A673 (cell line): ENCODE measurements around the gene SCN3A. TPM values are rescaled to one million over a fixed set of nuclear protein-coding genes. Genes with fewer than 3 reads are reported as not detected.

Experiments used
- BruUV-seq: library from RNA; stranded (reverse); fragments of 400-500 nt; replicated peaks from 2 replicates; lab custom pipeline; 2021; lab: Mats Ljungman, UMichigan
- CTCF ChIA-PET: fragments of 300-600 bp; sonication (Branson Sonifier 250); formaldehyde crosslinking; loops from one replicate; lab custom pipeline; 2022; ENCODE audit warnings: antibody characterized with exemption; lab: Charles Lee
- POLR2A ChIA-PET: fragments of 300-600 bp; sonication (Branson Sonifier 250); formaldehyde crosslinking; loops from one replicate; lab custom pipeline; 2022; ENCODE audit warnings: antibody characterized with exemption; ENCODE audit not compliant: low non-redundant PET; lab: Charles Lee
- DNase-seq: peaks from one replicate; pipeline ENCODE4 v3.0.0-alpha.2; 2015; ENCODE audit warnings: low spot score
- H3K27ac ChIP-seq: fragments of 200-600 bp; sonication (generic); 2 replicates; pipeline ENCODE4 v1.5.1; 2016; ENCODE audit warnings: mixed run types, low read depth, mild to moderate bottlenecking, mixed read lengths, antibody characterized with exemption, low read length; ENCODE audit not compliant: poor library complexity, severe bottlenecking
- H3K27me3 ChIP-seq: fragments of 200-600 bp; sonication (generic); replicated peaks from 2 replicates; pipeline ENCODE4 v1.6.1; 2017; ENCODE audit warnings: mixed run types, low read depth, mild to moderate bottlenecking, mixed read lengths, antibody characterized with exemption, low read length; ENCODE audit not compliant: insufficient read depth, poor library complexity
- H3K36me3 ChIP-seq: fragments of 200-600 bp; sonication (generic); 2 replicates; pipeline ENCODE4 v1.6.1; 2016; ENCODE audit warnings: mixed run types, mild to moderate bottlenecking, mixed read lengths, antibody characterized with exemption, low read length; ENCODE audit not compliant: insufficient read depth, poor library complexity, severe bottlenecking
- H3K4me1 ChIP-seq: fragments of 200-600 bp; sonication (generic); 2 replicates; pipeline ENCODE4 v1.6.1; 2017; ENCODE audit warnings: mixed run types, mild to moderate bottlenecking, mixed read lengths, antibody characterized with exemption, low read length; ENCODE audit not compliant: insufficient read depth, poor library complexity, severe bottlenecking
- H3K4me3 ChIP-seq: fragments of 200-600 bp; sonication (generic); 2 replicates; pipeline ENCODE4 v1.5.1; 2016; ENCODE audit warnings: low read depth, mixed run types, mild to moderate bottlenecking, mixed read lengths, low read length; ENCODE audit not compliant: poor library complexity, severe bottlenecking
- H3K9me3 ChIP-seq: fragments of 200-600 bp; sonication (generic); 2 replicates; pipeline ENCODE4 v1.6.1; 2016; ENCODE audit warnings: mixed run types, low read depth, mild to moderate bottlenecking, mixed read lengths, antibody characterized with exemption, low read length; ENCODE audit not compliant: poor library complexity, severe bottlenecking
- CTCF ChIP-seq: fragments of 300-800, 200-600 bp; sonication (generic); conservative IDR thresholded peaks from 2 replicates; pipeline ENCODE4 v1.5.1; 2017; ENCODE audit warnings: low read depth, mild to moderate bottlenecking, antibody characterized with exemption, low read length, moderate library complexity, mixed read lengths
- EZH2 ChIP-seq: fragments of 200-600 bp; sonication (generic); IDR thresholded peaks from 2 replicates; pipeline ENCODE4 v1.6.1; 2017; ENCODE audit warnings: borderline replicate concordance, low read depth, mild to moderate bottlenecking, mixed read lengths, antibody characterized with exemption, low read length; ENCODE audit not compliant: poor library complexity, severe bottlenecking
- intact Hi-C: fragments of 100-400 bp; cut with micrococcal nuclease; formaldehyde crosslinking; loops from one replicate; pipeline ENCODE4 v1.10.0; 2022; ENCODE audit not compliant: unreplicated experiment
- total RNA-seq: library from RNA; stranded (reverse); gene quantifications from 2 replicates; pipeline ENCODE4 v1.2.3, GENCODE V29; 2021

Gene SCN3A
- total RNA-seq, 1 experiment from 2014 or later, result 0.04 TPM

- Histone ChIP-seq H3K36me3 (no peaks in the 10 kb centered on the region), H3K4me3 (no peak overlapping the region), H3K4me1 (peaks cover 7% of the 10 kb centered on the region), H3K27ac (no peak overlapping the region), H3K27me3 (no peaks in the 10 kb centered on the region), H3K9me3 (no peaks in the 10 kb centered on the region)
- no peak for DNase-seq
- ChIA-PET POLR2A (no interaction called here), CTCF (no interaction called here)
- no TSS peak for BruUV-seq
- intact Hi-C loops, result no loop called here
- no peak for TF ChIP-seq CTCF
- no peak for TF ChIP-seq EZH2
These were observed 44.4 kb upstream of the SCN3A start for GRCh38 chr2:165248238-165248637.

- Histone ChIP-seq H3K9me3 (no peaks in the 10 kb centered on the region), H3K27me3 (no peaks in the 10 kb centered on the region), H3K27ac (no peak overlapping the region), H3K4me3 (no peak overlapping the region), H3K36me3 (no peaks in the 10 kb centered on the region), H3K4me1 (no peaks in the 10 kb centered on the region)
- CTCF ChIA-PET, result no interaction called here
- POLR2A ChIA-PET, result no interaction called here
- DNase-seq, result no peak
- intact Hi-C loops, result no loop called here
- TF ChIP-seq CTCF (no peak), EZH2 (no peak)
- BruUV-seq, result no TSS peak
These were observed 41.4 kb upstream of the SCN3A start for GRCh38 chr2:165245081-165245793.

- TF ChIP-seq CTCF, result no peak
- no peak for TF ChIP-seq EZH2
- DNase-seq, result no peak
- intact Hi-C loops, result loop anchor here (1.0 kb wide), 1 partner anchor 52 kb away; no protein-coding TSS in a partner anchor
- Histone ChIP-seq H3K4me3 (no peak overlapping the region), H3K36me3 (no peaks in the 10 kb centered on the region), H3K4me1 (peaks cover 5% of the 10 kb centered on the region), H3K9me3 (no peaks in the 10 kb centered on the region), H3K27me3 (no peaks in the 10 kb centered on the region), H3K27ac (no peak overlapping the region)
- CTCF ChIA-PET, result no interaction called here
- POLR2A ChIA-PET, result no interaction called here
- BruUV-seq, result no TSS peak
These were observed 37.1 kb upstream of the SCN3A start for GRCh38 chr2:165240916-165241315.
